GM21528 (cell line): ENCODE data around the gene VIPR2.

Source experiments
- ATAC-seq: cut with Tn5 transposase; IDR thresholded peaks from one replicate; pipeline ENCODE4 v1.9.1; 2021; ENCODE audit warnings: mild to moderate bottlenecking, moderate library complexity; ENCODE audit not compliant: unreplicated experiment, low FRiP score

Gene VIPR2

GRCh38 chr7:159030490-159031134 lies 114.1 kb downstream of the VIPR2 start:
- no peak for ATAC-seq

DNA sequence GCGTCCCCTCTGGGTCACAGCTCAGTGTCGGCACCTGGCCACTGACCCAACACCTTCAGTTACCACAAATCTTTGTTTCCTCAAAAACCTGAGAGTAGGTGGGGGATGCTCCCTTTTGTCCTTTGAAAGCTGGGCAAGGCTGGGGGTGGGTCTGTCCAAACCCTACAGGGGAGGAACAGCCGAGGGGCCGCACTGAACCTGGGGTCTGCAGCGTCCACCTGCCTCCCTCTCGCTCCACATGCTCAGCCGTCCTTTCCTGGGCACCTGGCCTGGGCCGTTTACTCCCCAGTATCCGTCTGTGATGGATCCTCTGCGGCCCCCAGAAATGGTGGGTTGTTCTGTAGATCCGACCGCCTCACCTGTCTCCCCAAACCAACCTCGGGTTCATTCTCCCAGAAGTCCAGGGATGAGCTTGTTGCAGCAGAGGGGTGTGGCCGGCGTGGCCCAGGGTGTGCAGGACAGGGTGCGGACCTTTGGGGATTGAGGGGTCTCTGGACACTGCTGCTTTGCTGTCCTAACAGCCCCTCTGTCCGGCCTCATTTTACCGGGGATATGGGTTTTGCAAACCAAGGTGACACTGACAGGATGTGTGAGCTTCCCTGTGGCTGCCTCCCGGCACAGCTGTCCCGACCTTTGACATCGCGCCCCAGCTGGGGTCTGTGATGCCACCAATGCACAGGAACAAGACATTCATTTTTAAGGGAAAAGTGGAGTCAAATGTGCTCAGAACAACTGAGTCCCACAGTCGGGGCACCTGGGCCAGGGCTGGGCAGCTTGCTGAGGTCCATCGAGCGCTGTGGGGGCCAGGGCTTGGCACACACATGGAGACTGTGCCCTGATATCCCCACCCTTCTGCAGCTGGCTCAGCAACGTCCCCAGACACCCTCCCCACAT lies 115.9 kb downstream of the VIPR2 start:
- ATAC-seq, result no peak

- no peak for ATAC-seq
Measured at GRCh38 chr7:159027789-159028507, 116.7 kb downstream of the VIPR2 start.

- ATAC-seq, result no peak
Measured at GRCh38 chr7:159027056-159027788, 117.4 kb downstream of the VIPR2 start.

DNA sequence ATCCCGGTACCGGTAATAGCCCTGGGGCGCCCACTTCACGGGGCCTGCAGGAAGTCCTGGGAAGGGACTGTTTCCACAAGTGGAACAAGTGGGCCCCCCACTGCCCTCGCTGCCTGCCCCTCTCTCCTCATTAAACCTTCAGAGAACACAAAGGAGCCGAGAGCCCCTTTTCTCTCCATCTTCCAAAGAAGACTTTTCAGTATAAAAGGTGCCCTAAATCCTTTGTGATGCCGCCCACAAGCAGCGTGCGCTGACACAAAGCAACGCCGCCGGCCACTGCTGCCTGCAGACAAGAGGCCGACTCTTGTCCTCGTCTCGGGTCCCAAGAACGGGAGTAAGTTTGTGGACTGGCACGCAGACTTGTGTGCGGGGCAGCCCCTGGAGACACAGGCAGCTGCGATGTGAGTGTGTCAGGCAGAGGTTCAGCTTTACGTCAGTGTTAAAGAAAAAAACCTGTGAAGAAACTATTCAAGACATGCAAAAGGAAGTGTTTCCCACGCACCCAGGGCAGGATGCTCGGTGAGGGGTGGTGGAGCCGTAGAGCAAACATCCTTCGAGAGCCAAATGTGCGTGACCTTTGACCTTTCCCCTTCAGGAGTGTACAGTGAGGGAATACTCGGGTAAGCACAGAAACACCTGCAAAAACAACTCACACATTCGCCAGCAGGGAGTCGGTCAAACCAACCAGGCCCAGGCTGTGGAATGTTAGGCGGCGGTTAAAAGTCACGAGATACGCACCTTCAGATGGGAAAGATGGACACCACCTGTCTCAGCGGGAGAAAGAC lies 118.2 kb downstream of the VIPR2 start:
- no peak for ATAC-seq

DNA sequence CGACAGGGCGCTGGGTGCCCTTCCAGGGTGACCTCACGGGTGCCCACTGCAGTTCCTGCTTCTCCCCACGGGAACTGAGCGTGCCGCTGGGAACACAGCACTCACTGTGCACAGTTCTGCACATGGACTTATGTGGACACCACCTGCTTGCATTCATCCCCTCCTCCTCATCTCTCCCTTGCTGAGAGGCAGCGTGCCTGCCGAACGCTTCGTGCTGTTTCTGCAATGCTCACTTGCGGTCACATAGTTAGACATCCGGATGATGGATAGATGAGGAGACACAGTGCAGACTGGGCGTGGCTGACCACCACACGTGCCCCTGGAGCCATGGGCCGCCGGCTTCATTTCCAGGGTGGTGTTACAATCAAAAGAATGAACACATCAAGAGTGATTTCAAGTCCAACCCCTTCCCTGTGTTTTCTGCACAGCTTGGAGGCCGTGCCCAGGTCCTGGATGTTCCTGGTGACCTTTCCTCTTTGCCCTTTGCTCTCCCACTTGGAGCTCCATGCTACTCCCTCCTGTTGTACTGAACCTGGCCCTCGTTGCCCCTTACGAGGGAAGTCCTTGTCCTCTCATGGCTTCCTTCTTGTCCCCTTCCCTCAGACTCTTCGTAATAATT lies 119.4 kb downstream of the VIPR2 start:
- ATAC-seq, result no peak

DNA sequence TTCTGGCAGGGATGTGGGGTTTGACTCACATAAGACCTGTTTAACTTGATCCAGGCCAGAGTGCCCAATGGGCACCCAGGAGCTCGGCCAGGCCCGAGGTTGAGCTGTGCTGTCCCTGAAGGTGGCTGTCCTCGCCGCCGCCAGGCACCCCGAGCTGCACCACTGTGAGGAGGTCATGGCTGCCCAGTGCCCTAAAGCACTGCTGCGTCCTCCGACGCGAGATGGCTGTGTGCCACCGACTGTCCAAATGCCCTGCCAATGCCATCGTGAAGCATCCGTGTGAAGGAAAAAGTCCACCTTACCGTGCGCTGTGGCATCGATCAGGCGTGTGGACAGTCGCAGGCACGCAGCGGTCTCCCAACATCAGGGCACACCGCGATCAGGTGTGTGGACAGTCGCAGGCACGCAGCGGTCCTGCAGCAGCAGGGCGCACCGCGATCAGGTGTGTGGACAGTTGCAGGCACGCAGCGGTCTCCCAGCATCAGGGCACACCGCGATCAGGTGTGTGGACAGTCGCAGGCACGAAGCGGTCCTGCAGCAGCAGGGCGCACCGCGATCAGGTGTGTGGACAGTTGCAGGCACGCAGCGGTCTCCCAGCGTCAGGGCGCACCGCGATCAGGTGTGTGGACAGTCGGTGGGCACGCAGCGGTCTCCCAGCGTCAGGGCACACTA lies 120.3 kb downstream of the VIPR2 start:
- ATAC-seq, result no peak

- ATAC-seq, result no peak
Measured at GRCh38 chr7:159023746-159024145, 120.9 kb downstream of the VIPR2 start.

- ATAC-seq, result no peak
Measured at GRCh38 chr7:159023206-159023605, 121.5 kb downstream of the VIPR2 start.

DNA sequence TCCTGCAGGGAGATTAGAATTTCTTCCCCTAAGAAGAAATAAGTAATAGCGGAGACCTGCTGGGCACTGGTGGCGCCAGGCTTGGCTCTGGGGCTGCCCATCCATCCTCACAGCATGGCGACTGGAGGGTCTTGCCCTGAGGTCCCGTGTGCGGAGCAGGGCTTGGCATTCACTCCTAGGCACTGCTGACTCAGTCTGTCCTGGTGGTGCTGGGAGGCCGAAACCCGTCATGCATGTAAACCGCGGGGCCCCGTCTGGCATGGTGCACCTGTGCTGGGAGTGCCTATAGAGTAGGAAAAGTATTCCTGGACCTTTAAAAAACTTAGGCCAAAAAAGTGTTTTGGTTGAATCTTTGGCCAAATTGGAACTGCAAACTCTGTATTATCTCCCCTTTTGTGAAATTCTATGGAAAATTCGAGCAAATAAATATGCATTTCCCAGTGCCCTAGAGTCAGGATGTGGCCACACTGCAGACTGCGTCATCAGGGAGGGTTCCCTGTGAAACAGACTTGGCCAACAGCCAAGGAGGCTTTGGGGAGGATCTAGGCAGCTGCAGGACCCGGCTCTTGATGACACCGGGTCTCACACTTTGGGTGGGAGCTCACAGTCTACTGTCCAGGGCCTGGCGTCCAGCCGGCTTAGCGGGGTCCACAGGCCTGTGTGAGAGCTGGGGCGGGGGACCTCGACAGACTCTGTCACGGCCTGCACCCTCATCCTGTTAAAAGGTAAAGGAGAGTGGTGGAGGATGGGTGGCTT lies 122.3 kb downstream of the VIPR2 start:
- no peak for ATAC-seq

DNA sequence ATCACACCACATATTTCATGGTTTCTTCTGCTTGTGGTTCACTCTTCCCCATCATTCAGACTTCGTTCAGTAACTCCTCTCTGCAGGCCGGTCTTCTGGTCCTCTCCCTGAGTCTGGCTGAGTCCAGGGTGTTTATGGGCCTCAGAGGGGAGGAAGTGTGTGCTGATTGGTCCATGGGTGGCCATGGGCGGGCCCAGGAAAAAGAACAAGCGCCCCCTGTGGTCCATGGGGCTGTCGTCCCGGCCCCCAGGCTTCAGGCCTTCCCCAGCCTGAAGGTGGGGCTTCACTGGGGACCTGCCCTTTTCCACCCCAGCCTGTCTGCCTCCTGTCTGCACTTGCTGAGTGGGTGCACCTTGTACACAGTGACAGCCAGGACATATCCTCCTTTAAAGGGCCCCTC lies 123.7 kb downstream of the VIPR2 start:
- ATAC-seq, result no peak

DNA sequence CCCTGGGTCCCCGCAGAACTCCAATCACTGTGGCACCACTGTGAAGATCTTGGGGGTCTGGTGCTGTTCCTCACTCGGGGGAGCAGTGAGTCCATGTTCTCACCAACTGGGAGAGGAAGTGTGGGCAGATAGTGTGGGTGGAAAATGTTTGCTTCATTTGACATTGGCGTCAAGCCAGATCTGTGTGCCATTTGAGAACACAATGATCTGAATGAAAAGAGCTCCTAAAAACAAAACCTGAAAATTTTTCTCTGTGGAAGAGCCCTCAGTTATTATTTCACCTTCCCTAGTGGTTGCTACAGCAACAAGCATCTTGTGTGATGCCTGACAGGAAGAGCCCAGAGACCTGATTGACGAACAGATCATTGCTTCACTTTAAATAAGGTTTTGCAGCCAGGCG lies 125.6 kb downstream of the VIPR2 start:
- no peak for ATAC-seq

GRCh38 chr7:159017741-159018140 lies 126.9 kb downstream of the VIPR2 start:
- no peak for ATAC-seq

DNA sequence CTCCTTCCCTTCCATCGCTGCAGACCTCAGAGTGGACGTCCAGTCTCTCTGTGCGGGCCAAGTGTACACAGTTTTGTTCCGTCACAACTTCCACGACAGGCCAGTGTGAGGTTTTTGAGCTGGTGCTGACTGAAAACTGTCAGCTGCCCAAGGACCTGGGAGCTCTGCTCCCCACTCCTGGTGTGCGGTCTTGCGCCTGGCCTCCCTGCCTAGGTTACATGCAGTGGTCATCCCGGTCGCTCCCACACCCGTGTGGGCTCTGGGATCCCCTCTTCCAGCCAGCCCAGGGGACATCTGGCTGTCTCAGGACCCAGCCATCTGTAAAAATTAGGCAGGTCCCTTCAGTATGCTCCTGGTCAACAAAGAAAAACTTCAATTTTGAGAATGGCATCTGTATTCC lies 127.5 kb downstream of the VIPR2 start:
- ATAC-seq, result no peak

- no peak for ATAC-seq
Measured at GRCh38 chr7:159016591-159016990, 128.1 kb downstream of the VIPR2 start.

GRCh38 chr7:159015454-159016410 lies 128.9 kb downstream of the VIPR2 start:
- no peak for ATAC-seq

- no peak for ATAC-seq
Measured at GRCh38 chr7:159015081-159015453, 129.6 kb downstream of the VIPR2 start.
